ENCODE data around the gene UHRF1.

The UHRF1 gene

GRCh38 chr19:4993683-4994082 is 84.4 kb downstream of the UHRF1 start:
- peaks cover 15% of the 10 kb centered on the region for H3K36me3 Mint-ChIP-seq (ENCODE audit: low read depth)
- H3K4me1 Mint-ChIP-seq (ENCODE audit: low read depth), result peaks cover 6% of the 10 kb centered on the region
- no peak overlapping the region for H3K4me3 Mint-ChIP-seq
- H3K9me3 Mint-ChIP-seq, result no peaks in the 10 kb centered on the region
- H3K27ac Mint-ChIP-seq, result no peak overlapping the region
- H3K27me3 Mint-ChIP-seq (ENCODE audit: low read depth), result no peaks in the 10 kb centered on the region

GRCh38 chr19:4996701-4997100 is 87.4 kb downstream of the UHRF1 start:
- Mint-ChIP-seq H3K27ac (no peak overlapping the region), H3K4me3 (no peak overlapping the region), H3K9me3 (no peaks in the 10 kb centered on the region), H3K27me3 (ENCODE audit: low read depth) (no peaks in the 10 kb centered on the region), H3K4me1 (ENCODE audit: low read depth) (peaks cover 6% of the 10 kb centered on the region), H3K36me3 (ENCODE audit: low read depth) (peaks cover 14% of the 10 kb centered on the region)

GRCh38 chr19:4997297-4997696 is 88.0 kb downstream of the UHRF1 start:
- Mint-ChIP-seq H3K4me3 (no peak overlapping the region), H3K27me3 (ENCODE audit: low read depth) (no peaks in the 10 kb centered on the region), H3K27ac (no peak overlapping the region), H3K4me1 (ENCODE audit: low read depth) (peaks cover 8% of the 10 kb centered on the region), H3K36me3 (ENCODE audit: low read depth) (peaks cover 12% of the 10 kb centered on the region), H3K9me3 (no peaks in the 10 kb centered on the region)

GRCh38 chr19:5000120-5000611 is 90.9 kb downstream of the UHRF1 start:
- no peaks in the 10 kb centered on the region for H3K9me3 Mint-ChIP-seq
- H3K36me3 Mint-ChIP-seq (ENCODE audit: low read depth), result peaks cover 8% of the 10 kb centered on the region
- H3K4me1 Mint-ChIP-seq (ENCODE audit: low read depth), result peaks cover 7% of the 10 kb centered on the region
- H3K4me3 Mint-ChIP-seq, result no peak overlapping the region
- no peak overlapping the region for H3K27ac Mint-ChIP-seq
- no peaks in the 10 kb centered on the region for H3K27me3 Mint-ChIP-seq (ENCODE audit: low read depth)

GRCh38 chr19:5001615-5002014 is 92.3 kb downstream of the UHRF1 start:
- no peaks in the 10 kb centered on the region for H3K27me3 Mint-ChIP-seq (ENCODE audit: low read depth)
- H3K36me3 Mint-ChIP-seq (ENCODE audit: low read depth), result peaks cover 8% of the 10 kb centered on the region
- no peak overlapping the region for H3K4me3 Mint-ChIP-seq
- H3K4me1 Mint-ChIP-seq (ENCODE audit: low read depth), result peaks cover 7% of the 10 kb centered on the region
- no peak overlapping the region for H3K27ac Mint-ChIP-seq
- no peaks in the 10 kb centered on the region for H3K9me3 Mint-ChIP-seq

- Mint-ChIP-seq H3K4me1 (ENCODE audit: low read depth) (peaks cover 7% of the 10 kb centered on the region), H3K4me3 (no peak overlapping the region), H3K27ac (no peak overlapping the region), H3K36me3 (ENCODE audit: low read depth) (peaks cover 8% of the 10 kb centered on the region), H3K27me3 (ENCODE audit: low read depth) (no peaks in the 10 kb centered on the region), H3K9me3 (no peaks in the 10 kb centered on the region)
These were observed 92.8 kb downstream of the UHRF1 start for GRCh38 chr19:5002143-5002542.

- H3K4me3 Mint-ChIP-seq, result no peak overlapping the region
- no peaks in the 10 kb centered on the region for H3K9me3 Mint-ChIP-seq
- no peak overlapping the region for H3K27ac Mint-ChIP-seq
- peaks cover 11% of the 10 kb centered on the region for H3K4me1 Mint-ChIP-seq (ENCODE audit: low read depth)
- no peaks in the 10 kb centered on the region for H3K27me3 Mint-ChIP-seq (ENCODE audit: low read depth)
- peaks cover 15% of the 10 kb centered on the region for H3K36me3 Mint-ChIP-seq (ENCODE audit: low read depth)
These were observed 94.5 kb downstream of the UHRF1 start for GRCh38 chr19:5003781-5004180.

- H3K4me3 Mint-ChIP-seq, result no peak overlapping the region
- no peaks in the 10 kb centered on the region for H3K9me3 Mint-ChIP-seq
- H3K4me1 Mint-ChIP-seq (ENCODE audit: low read depth), result peaks cover 11% of the 10 kb centered on the region
- H3K27me3 Mint-ChIP-seq (ENCODE audit: low read depth), result no peaks in the 10 kb centered on the region
- H3K27ac Mint-ChIP-seq, result no peak overlapping the region
- peaks cover 15% of the 10 kb centered on the region for H3K36me3 Mint-ChIP-seq (ENCODE audit: low read depth)
These were observed 95.8 kb downstream of the UHRF1 start for GRCh38 chr19:5005096-5005495.

- Mint-ChIP-seq H3K27ac (no peak overlapping the region), H3K4me1 (ENCODE audit: low read depth) (peaks cover 11% of the 10 kb centered on the region), H3K9me3 (no peaks in the 10 kb centered on the region), H3K36me3 (ENCODE audit: low read depth) (peaks cover 13% of the 10 kb centered on the region), H3K27me3 (ENCODE audit: low read depth) (no peaks in the 10 kb centered on the region), H3K4me3 (no peak overlapping the region)
These were observed 96.9 kb downstream of the UHRF1 start for GRCh38 chr19:5006201-5006600.

- no peaks in the 10 kb centered on the region for H3K9me3 Mint-ChIP-seq
- peaks cover 8% of the 10 kb centered on the region for H3K4me1 Mint-ChIP-seq (ENCODE audit: low read depth)
- H3K27me3 Mint-ChIP-seq (ENCODE audit: low read depth), result no peaks in the 10 kb centered on the region
- no peak overlapping the region for H3K27ac Mint-ChIP-seq
- H3K4me3 Mint-ChIP-seq, result no peak overlapping the region
- H3K36me3 Mint-ChIP-seq (ENCODE audit: low read depth), result peaks cover 13% of the 10 kb centered on the region
These were observed 97.5 kb downstream of the UHRF1 start for GRCh38 chr19:5006821-5007220.

Data from T-helper 1 cell treated with Interleukin-12 subunit alpha and Interleukin-12 subunit beta and Interleukin-4 antibody, amounts not matched to agents 30 μg/mL and 1 μg/mL, for 36 hours (primary cell).